HS-5 (cell line): ENCODE measurements around the gene ARL13A.
"Not testable (repeated sequence)": the region's sequence is repeated elsewhere in the genome, so short reads cannot be mapped to it uniquely, and the experiment has no call there.

Experiments used
- DNase-seq: peaks from one replicate; pipeline ENCODE4 v3.0.0-alpha.2; 2012; ENCODE audit warnings: low read depth

Gene ARL13A

DNA sequence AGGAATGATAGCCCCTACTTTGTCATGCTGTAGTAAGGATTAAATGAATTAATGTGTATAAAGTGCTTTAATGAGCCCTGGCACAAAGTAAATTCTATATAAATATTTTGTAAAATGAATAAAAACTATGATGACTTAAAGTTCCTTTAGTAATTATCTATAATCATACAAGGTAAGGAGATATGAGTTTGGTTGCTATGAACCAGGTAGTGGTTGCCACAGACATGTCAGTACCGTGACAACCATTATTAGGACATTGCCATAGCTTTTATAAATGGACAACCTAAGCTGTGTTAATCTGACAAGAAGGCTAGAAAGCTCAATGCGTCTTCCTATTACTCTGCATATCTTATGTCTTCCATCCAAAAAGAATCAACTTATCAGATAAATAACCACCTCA, at the start of gene ARL13A:
Gene ARL13A (plus strand): TSS at position 301 of the 400 bp plus-strand sequence. CDS start 3,982 bp downstream, outside the sequence.
- no peak for DNase-seq

- DNase-seq = no peak
Measured at GRCh38 chrX:100924375-100924774, 45.1 kb upstream of the ARL13A start.

DNA sequence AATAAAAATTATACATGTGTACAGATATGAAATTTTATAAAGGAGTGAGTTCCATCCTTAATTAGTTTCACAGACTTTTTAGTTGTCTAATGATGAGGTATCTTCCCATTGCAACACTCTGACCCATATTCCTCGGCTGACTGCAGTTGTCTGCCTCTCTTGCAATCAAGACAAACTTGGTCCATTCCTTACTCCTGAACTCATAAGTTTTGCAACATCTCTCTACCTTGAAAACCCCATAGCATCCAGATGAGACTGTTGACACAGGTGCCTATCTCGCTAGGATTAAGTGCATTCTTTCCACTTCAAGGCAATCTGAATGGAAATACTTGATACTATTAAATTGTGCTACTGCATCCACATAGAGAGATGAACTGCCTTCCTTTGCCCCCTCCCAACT, 43.1 kb upstream of the ARL13A start:
- DNase-seq = no peak

DNA sequence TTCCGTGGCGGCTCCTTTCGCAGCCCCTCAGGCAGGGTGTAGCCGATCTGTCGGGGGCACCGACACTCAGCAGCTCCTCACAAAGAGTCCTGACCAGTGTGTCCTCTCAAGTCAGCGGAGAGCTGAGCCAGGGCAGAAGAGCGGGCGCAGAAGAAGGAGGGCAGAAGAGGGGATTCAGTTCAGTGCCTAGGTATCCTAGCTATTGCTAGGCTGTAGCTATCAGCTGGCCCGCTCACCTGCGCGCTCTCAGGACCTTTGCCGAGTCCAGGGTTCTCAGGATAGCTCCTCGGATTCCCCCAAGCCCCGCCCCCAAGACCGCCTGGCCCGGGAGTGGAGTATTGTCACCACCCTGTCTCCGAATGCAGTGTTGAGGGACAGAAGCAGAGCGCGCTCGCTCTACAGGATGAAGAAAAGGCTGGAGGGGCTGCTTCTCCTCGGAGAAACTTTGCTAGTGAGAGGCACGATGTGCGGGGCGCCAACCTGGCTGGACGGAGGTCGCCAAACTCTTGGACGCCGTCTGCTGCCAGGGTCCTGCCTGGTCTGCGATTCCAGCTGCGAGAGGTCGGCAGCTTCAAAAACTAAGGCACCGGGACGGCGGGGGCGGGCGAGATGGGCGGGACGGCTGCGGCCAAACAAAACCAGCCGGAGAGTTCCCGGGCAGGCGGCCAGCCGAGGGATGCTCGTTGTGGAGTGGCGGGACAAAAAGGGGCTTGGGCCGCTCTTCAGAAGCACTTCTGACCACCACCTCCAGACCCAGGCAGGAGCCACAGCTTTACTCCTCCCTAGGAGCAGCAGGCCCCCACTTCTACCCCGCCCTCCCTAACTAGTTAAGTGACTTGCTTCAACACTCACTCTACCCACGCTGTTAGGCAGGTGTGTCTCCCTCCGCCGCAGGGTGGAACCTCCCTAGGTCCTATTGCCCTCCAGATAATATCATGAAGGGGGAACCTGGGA, 40.6 kb upstream of the ARL13A start, which contains the start of gene XKRX:
Gene XKRX (minus strand): TSS at position 258 of the 954 bp plus-strand sequence. CDS start 613 bp downstream, outside the sequence.
- no peak for DNase-seq

GRCh38 chrX:100931218-100931924, 38.1 kb upstream of the ARL13A start:
- no peak for DNase-seq

DNA sequence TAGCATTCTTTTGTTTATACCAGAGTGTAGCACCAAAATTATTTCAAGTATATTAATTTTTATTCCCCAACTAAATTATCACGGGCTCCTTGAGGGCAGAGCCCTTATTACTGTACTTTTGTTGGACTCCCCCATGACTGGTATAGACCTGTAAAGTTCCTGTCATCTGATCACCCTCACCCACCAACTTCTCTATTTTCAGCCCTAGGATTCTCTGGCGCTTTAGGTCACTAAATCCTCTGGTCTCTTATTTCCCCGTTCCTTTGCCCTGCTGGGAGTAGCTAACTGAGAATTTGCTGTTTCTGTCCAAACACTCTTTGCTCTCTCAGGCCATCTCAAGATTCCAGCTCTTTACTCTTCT, 37.6 kb upstream of the ARL13A start:
- DNase-seq = no peak

GRCh38 chrX:100935767-100936166, 33.7 kb upstream of the ARL13A start:
- DNase-seq = no peak

- no peak for DNase-seq
Measured at GRCh38 chrX:100939333-100939732, 30.2 kb upstream of the ARL13A start.

- no peak for DNase-seq
Measured at GRCh38 chrX:100944601-100945000, 24.9 kb upstream of the ARL13A start.

GRCh38 chrX:100946299-100946927, 23.1 kb upstream of the ARL13A start:
- DNase-seq = no peak

DNA sequence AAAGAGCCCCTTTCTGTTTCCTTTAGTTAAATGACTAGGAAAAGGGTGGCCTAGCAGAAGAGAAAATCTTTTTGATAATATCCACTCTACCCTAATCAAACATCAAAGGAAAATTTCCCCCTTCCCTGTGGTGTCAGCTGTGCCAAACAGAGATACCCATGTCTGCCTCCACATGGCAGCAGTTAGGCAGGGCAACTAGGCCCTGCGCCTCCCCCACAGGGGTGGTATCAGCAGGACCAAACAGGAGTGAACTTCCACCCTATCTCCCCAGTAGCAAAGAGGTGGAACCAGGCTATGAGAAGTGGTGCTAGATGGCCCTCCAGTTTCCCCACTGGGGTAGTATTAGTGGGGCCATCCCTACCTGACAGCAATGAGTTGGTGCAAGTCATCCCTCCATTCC, 21.0 kb upstream of the ARL13A start:
- DNase-seq = no peak

DNA sequence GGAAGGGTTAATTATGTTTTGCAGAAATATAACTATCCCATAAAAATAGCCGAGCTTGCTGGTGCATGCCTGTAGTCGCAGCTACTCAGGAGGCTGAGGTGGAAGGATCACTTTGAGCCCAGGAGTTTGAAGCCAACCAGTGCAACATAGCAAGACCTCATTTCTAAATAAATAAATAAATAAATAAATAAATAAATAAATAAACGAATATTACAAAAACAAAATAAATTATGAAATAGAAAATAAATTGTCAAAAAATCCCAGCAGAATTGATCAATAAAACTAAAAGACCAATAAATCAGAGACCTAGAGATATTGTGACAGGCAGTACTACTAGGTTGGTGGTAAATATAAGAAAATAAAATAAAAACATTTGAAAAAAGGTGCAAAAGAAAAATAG, 6.7 kb upstream of the ARL13A start:
- no peak for DNase-seq

GRCh38 chrX:100964362-100964761, 5.1 kb upstream of the ARL13A start:
- no peak for DNase-seq

- DNase-seq = no peak
Measured at GRCh38 chrX:100969936-100970335, 428 bp downstream of the ARL13A start.

- DNase-seq = no peak
Measured at GRCh38 chrX:100973411-100973810, 3.9 kb downstream of the ARL13A start.

- DNase-seq = no peak
Measured at GRCh38 chrX:100975212-100975611, 5.7 kb downstream of the ARL13A start.

DNA sequence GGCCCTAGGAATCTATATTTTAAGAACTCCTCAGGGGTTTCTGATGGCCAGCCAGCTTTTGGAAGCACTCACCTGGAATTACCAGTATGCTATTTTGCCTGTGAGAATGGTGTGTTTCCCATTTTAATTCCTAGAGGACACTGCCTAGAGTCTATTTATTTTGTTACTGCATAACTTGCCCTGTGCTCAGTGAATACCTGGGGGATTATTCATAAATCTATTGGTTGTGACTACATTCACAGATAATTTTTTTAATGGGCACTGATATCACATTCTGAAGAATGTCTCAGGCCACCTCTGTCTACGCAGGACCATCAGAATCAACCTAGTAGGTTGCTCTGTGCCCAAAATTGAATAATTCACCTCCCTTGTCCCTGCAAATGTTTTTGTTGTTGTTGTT, 6.7 kb downstream of the ARL13A start:
- DNase-seq = no peak

DNA sequence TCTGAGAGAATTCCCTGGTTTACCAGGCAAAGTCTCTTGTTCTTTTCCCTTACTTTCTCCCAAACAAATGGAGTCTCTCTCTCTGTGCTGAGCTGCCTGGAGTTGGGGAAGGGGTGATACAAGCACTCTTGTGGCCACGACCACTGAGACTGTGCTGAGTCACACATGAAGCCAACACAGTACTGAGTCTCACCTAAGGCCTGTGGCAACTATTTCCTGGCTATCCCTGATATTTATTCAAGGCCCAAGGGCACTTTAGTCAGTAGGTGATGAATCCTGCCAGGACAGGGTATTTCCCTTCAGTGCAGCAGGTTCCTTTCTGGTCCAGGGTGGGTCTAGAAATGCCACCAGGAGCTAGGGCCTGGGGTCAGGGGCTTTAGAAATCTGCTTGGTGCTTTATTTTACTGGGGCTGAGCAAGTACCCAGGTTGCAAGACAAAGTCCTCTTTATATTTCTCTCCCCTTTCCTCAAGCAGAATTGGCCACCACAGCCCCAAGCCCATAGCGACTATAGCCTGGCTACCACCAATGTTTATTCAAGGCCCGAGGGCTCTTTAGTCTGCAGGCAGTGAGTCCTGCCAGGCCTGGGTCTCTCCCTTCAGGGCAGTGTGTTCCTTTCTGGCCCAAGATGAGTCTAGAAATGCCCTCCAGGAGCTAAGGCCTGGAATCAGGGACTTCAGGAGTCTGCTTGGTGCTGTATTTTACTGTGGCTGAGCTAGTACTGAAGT, 10.5 kb downstream of the ARL13A start:
- no peak for DNase-seq

GRCh38 chrX:100980608-100981497, 11.3 kb downstream of the ARL13A start:
- no peak for DNase-seq

DNA sequence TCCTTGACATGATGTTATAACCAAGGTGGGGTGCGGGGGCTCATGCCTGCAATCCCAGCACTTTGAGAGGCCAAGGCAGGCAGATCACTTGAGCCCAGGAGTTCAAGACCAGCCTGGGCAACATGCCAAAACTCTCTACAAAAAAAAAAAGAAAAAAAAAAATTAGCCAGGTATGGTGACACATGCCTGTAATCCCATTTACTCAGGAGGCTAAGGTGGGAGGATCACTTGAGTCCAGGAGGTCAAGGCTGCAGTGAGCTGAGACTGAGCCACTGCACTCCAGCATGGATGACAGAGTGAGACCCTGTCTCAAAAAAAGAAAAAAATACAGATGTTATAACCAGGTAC, 12.0 kb downstream of the ARL13A start:
- not testable (repeated sequence) for DNase-seq

GRCh38 chrX:100984818-100985217, 15.3 kb downstream of the ARL13A start:
- no peak for DNase-seq
